ENCODE measurements around the gene GKAP1.

GRCh38 chr9:83722726-83723495, 94.7 kb downstream of the GKAP1 start:
- TF ChIP-seq, protein P1, sequence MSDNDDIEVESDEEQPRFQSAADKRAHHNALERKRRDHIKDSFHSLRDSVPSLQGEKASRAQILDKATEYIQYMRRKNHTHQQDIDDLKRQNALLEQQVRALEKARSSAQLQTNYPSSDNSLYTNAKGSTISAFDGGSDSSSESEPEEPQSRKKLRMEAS (IDR thresholded peaks at IDR 0.05), result no peak
- TF ChIP-seq, protein P2, sequence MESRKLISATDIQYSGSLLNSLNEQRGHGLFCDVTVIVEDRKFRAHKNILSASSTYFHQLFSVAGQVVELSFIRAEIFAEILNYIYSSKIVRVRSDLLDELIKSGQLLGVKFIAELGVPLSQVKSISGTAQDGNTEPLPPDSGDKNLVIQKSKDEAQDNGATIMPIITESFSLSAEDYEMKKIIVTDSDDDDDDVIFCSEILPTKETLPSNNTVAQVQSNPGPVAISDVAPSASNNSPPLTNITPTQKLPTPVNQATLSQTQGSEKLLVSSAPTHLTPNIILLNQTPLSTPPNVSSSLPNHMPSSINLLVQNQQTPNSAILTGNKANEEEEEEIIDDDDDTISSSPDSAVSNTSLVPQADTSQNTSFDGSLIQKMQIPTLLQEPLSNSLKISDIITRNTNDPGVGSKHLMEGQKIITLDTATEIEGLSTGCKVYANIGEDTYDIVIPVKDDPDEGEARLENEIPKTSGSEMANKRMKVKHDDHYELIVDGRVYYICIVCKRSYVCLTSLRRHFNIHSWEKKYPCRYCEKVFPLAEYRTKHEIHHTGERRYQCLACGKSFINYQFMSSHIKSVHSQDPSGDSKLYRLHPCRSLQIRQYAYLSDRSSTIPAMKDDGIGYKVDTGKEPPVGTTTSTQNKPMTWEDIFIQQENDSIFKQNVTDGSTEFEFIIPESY (IDR thresholded peaks at IDR 0.05), result no peak
- TF ChIP-seq, protein P3, sequence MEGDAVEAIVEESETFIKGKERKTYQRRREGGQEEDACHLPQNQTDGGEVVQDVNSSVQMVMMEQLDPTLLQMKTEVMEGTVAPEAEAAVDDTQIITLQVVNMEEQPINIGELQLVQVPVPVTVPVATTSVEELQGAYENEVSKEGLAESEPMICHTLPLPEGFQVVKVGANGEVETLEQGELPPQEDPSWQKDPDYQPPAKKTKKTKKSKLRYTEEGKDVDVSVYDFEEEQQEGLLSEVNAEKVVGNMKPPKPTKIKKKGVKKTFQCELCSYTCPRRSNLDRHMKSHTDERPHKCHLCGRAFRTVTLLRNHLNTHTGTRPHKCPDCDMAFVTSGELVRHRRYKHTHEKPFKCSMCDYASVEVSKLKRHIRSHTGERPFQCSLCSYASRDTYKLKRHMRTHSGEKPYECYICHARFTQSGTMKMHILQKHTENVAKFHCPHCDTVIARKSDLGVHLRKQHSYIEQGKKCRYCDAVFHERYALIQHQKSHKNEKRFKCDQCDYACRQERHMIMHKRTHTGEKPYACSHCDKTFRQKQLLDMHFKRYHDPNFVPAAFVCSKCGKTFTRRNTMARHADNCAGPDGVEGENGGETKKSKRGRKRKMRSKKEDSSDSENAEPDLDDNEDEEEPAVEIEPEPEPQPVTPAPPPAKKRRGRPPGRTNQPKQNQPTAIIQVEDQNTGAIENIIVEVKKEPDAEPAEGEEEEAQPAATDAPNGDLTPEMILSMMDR (IDR thresholded peaks at IDR 0.05; ENCODE audit: low read depth, low read length, missing input control), result no peak
- TF ChIP-seq EGR1 (IDR thresholded peaks at IDR 0.05; ENCODE audit: low read depth in 2 of 2), result no peak
- TF ChIP-seq, protein P4, sequence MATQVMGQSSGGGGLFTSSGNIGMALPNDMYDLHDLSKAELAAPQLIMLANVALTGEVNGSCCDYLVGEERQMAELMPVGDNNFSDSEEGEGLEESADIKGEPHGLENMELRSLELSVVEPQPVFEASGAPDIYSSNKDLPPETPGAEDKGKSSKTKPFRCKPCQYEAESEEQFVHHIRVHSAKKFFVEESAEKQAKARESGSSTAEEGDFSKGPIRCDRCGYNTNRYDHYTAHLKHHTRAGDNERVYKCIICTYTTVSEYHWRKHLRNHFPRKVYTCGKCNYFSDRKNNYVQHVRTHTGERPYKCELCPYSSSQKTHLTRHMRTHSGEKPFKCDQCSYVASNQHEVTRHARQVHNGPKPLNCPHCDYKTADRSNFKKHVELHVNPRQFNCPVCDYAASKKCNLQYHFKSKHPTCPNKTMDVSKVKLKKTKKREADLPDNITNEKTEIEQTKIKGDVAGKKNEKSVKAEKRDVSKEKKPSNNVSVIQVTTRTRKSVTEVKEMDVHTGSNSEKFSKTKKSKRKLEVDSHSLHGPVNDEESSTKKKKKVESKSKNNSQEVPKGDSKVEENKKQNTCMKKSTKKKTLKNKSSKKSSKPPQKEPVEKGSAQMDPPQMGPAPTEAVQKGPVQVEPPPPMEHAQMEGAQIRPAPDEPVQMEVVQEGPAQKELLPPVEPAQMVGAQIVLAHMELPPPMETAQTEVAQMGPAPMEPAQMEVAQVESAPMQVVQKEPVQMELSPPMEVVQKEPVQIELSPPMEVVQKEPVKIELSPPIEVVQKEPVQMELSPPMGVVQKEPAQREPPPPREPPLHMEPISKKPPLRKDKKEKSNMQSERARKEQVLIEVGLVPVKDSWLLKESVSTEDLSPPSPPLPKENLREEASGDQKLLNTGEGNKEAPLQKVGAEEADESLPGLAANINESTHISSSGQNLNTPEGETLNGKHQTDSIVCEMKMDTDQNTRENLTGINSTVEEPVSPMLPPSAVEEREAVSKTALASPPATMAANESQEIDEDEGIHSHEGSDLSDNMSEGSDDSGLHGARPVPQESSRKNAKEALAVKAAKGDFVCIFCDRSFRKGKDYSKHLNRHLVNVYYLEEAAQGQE (IDR thresholded peaks at IDR 0.05), result no peak
- no peak for TF ChIP-seq JUND (IDR thresholded peaks at IDR 0.05)
- TF ChIP-seq GABPA (IDR thresholded peaks at IDR 0.05 in 1 of 2, conservative IDR thresholded peaks at IDR 0.05 in 1 of 2), result no peak
- no peak for TF ChIP-seq SP1 (IDR thresholded peaks at IDR 0.05)
- no peak for TF ChIP-seq YY1 (IDR thresholded peaks at IDR 0.05)
- TF ChIP-seq RAD21 (IDR thresholded peaks at IDR 0.05), result no peak
- TF ChIP-seq TAF1 (conservative IDR thresholded peaks at IDR 0.05), result no peak

Measured in liver (tissue), 3 donors.